ENCODE measurements around the gene C1QTNF2.

The C1QTNF2 gene

GRCh38 chr5:160305319-160305718, 65.1 kb downstream of the C1QTNF2 start:
- no peak for TF ChIP-seq CTCF (IDR thresholded peaks at IDR 0.05; ENCODE audit: insufficient read depth, low read length)
- TF ChIP-seq SPI1 (IDR thresholded peaks at IDR 0.05; ENCODE audit: borderline replicate concordance, low read depth): no peak
- TF ChIP-seq REST (IDR thresholded peaks at IDR 0.05; ENCODE audit: insufficient replicate concordance, low read depth): no peak
- no peak for TF ChIP-seq GABPA (IDR thresholded peaks at IDR 0.05; ENCODE audit: low read depth)
- TF ChIP-seq POLR2AphosphoS5 (IDR thresholded peaks at IDR 0.05; ENCODE audit: low read depth): no peak
- H3K27me3 ChIP-seq (ENCODE audit: insufficient read depth, poor library complexity, severe bottlenecking): peaks cover 8% of the 10 kb centered on the region
- DNase-seq (ENCODE audit: low read depth in 1 of 2, low spot score in 1 of 2): no peak
- no peak overlapping the region for H3K27ac ChIP-seq (replicated peaks)
- H3K4me3 ChIP-seq (replicated peaks; ENCODE audit: insufficient read depth, low read length): no peak overlapping the region

GRCh38 chr5:160303690-160304089, 66.7 kb downstream of the C1QTNF2 start:
- TF ChIP-seq SPI1 (IDR thresholded peaks at IDR 0.05; ENCODE audit: borderline replicate concordance, low read depth): no peak
- no peak for TF ChIP-seq POLR2AphosphoS5 (IDR thresholded peaks at IDR 0.05; ENCODE audit: low read depth)
- TF ChIP-seq GABPA (IDR thresholded peaks at IDR 0.05; ENCODE audit: low read depth): no peak
- TF ChIP-seq REST (IDR thresholded peaks at IDR 0.05; ENCODE audit: insufficient replicate concordance, low read depth): no peak
- TF ChIP-seq CTCF (IDR thresholded peaks at IDR 0.05; ENCODE audit: insufficient read depth, low read length): no peak
- no peak overlapping the region for H3K4me3 ChIP-seq (replicated peaks; ENCODE audit: insufficient read depth, low read length)
- peaks cover 6% of the 10 kb centered on the region for H3K27me3 ChIP-seq (ENCODE audit: insufficient read depth, poor library complexity, severe bottlenecking)
- H3K27ac ChIP-seq (replicated peaks): no peak overlapping the region
- no peak for DNase-seq (ENCODE audit: low read depth in 1 of 2, low spot score in 1 of 2)

GRCh38 chr5:160298189-160298588, 72.2 kb downstream of the C1QTNF2 start:
- H3K27ac ChIP-seq (replicated peaks): peak overlapping the region; percentile 28; the same call in 1 of the 2 replicates
- H3K4me3 ChIP-seq (replicated peaks; ENCODE audit: insufficient read depth, low read length): no peak overlapping the region
- H3K27me3 ChIP-seq (ENCODE audit: insufficient read depth, poor library complexity, severe bottlenecking): no peaks in the 10 kb centered on the region
- DNase-seq (ENCODE audit: low read depth in 1 of 2, low spot score in 1 of 2): peak; percentile 71 to 88
- TF ChIP-seq POLR2AphosphoS5 (IDR thresholded peaks at IDR 0.05; ENCODE audit: low read depth) (no peak), SPI1 (IDR thresholded peaks at IDR 0.05; ENCODE audit: borderline replicate concordance, low read depth) (no peak), REST (IDR thresholded peaks at IDR 0.05; ENCODE audit: insufficient replicate concordance, low read depth) (no peak), CTCF (IDR thresholded peaks at IDR 0.05; ENCODE audit: insufficient read depth, low read length) (no peak), GABPA (IDR thresholded peaks at IDR 0.05; ENCODE audit: low read depth) (no peak)
